GM20431 (cell line): ENCODE results near the gene FAM47E.

Experiments used
- in situ Hi-C: fragments of 300-500 bp; cut with MseI, MboI; formaldehyde crosslinking; loops from one replicate; pipeline ENCODE4 v1.15.0; 2020; ENCODE audit warnings: low sequenced_read_pairs; ENCODE audit not compliant: unreplicated experiment

The FAM47E gene

GRCh38 chr4:76251441-76252270 is at the start of gene FAM47E:
TSS of gene FAM47E (plus strand) at chr4:76251721. CDS start at chr4:76251747, 26 bp downstream.
- in situ Hi-C loops: no loop called here

- in situ Hi-C loops: no loop called here
These were observed 48.0 kb upstream of the FAM47E start for GRCh38 chr4:76203541-76203940.

GRCh38 chr4:76204936-76205335 is 46.6 kb upstream of the FAM47E start:
- in situ Hi-C loops: no loop called here

GRCh38 chr4:76205476-76205875 is 46.0 kb upstream of the FAM47E start:
- in situ Hi-C loops: no loop called here

- in situ Hi-C loops: no loop called here
These were observed 45.1 kb upstream of the FAM47E start for GRCh38 chr4:76206222-76206942.

- in situ Hi-C loops: no loop called here
These were observed 44.0 kb upstream of the FAM47E start for GRCh38 chr4:76207549-76207948.

GRCh38 chr4:76208005-76208765 is 43.3 kb upstream of the FAM47E start:
- in situ Hi-C loops: no loop called here

GRCh38 chr4:76209881-76210280 is 41.6 kb upstream of the FAM47E start:
- in situ Hi-C loops: no loop called here

GRCh38 chr4:76210452-76210851 is 41.1 kb upstream of the FAM47E start:
- in situ Hi-C loops: no loop called here

- in situ Hi-C loops: no loop called here
These were observed 39.5 kb upstream of the FAM47E start for GRCh38 chr4:76211769-76212708.

- in situ Hi-C loops: no loop called here
These were observed 38.6 kb upstream of the FAM47E start for GRCh38 chr4:76212851-76213414.

GRCh38 chr4:76213415-76214176 is 37.9 kb upstream of the FAM47E start, which contains the start of gene SCARB2:
TSS of gene SCARB2 (minus strand) at chr4:76213824. CDS start at chr4:76213543, 281 bp downstream.
- in situ Hi-C loops: no loop called here

GRCh38 chr4:76214177-76214675 is 37.3 kb upstream of the FAM47E start:
- in situ Hi-C loops: no loop called here

GRCh38 chr4:76215077-76215476 is 36.4 kb upstream of the FAM47E start:
- in situ Hi-C loops: no loop called here

- in situ Hi-C loops: no loop called here
These were observed 35.0 kb upstream of the FAM47E start for GRCh38 chr4:76216524-76216923.

- in situ Hi-C loops: no loop called here
These were observed 34.3 kb upstream of the FAM47E start for GRCh38 chr4:76216975-76217814.

- in situ Hi-C loops: no loop called here
These were observed 32.0 kb upstream of the FAM47E start for GRCh38 chr4:76219299-76220055.
